ENCODE data around the gene TCF7L2.

- TF ChIP-seq RARB (CRISPR knock-in tag; IDR thresholded peaks at IDR 0.05) (no peak), POU6F1 (CRISPR knock-in tag; IDR thresholded peaks at IDR 0.05; ENCODE audit: borderline replicate concordance, low read depth) (no peak), GLIS3 (CRISPR knock-in tag; IDR thresholded peaks at IDR 0.05) (no peak), TCF4 (CRISPR knock-in tag; IDR thresholded peaks at IDR 0.05; ENCODE audit: borderline replicate concordance) (no peak), ESRRG (CRISPR knock-in tag; IDR thresholded peaks at IDR 0.05) (no peak), ZFP3 (CRISPR knock-in tag; IDR thresholded peaks at IDR 0.05) (no peak), ISL1 (CRISPR knock-in tag; IDR thresholded peaks at IDR 0.05) (no peak), ZC3H10 (CRISPR knock-in tag; IDR thresholded peaks at IDR 0.05) (no peak), ZFP30 (CRISPR knock-in tag; IDR thresholded peaks at IDR 0.05) (no peak), SNAI2 (CRISPR knock-in tag; IDR thresholded peaks at IDR 0.05) (no peak), CSRNP3 (CRISPR knock-in tag; IDR thresholded peaks at IDR 0.05) (no peak), ARNTL (CRISPR knock-in tag; IDR thresholded peaks at IDR 0.05; ENCODE audit: borderline replicate concordance, low read depth) (no peak), ZNF70 (CRISPR knock-in tag; IDR thresholded peaks at IDR 0.05) (no peak), CSDC2 (CRISPR knock-in tag; IDR thresholded peaks at IDR 0.05) (no peak)
Measured at GRCh38 chr10:113096128-113096996, 146.3 kb downstream of the TCF7L2 start.

All from SK-N-SH treated with all-trans-retinoic acid at 6 μM for 48 hours (cell line).